Muscle layer of duodenum (tissue), 2 donors: ENCODE measurements around the gene TMIE.

Experiments
- H3K27ac ChIP-seq: one replicate; pipeline ENCODE4 v1.7.0; 2013; ENCODE audit warnings: mild to moderate bottlenecking, low read length
- H3K27me3 ChIP-seq: one replicate; pipeline ENCODE4 v1.7.0; 2013; ENCODE audit warnings: low read depth, mild to moderate bottlenecking, control low read depth, low read length
- H3K36me3 ChIP-seq, 2 donors: one replicate each; pipeline ENCODE4 v1.7.0; 2013; ENCODE audit warnings: low read length in 2 of 2, control low read depth in 1 of 2, mild to moderate bottlenecking in 1 of 2; ENCODE audit not compliant: insufficient read depth in 2 of 2, control insufficient read depth in 1 of 2
- H3K4me1 ChIP-seq, 2 donors: one replicate each; pipeline ENCODE4 v1.7.0; 2013; ENCODE audit warnings: low read length in 2 of 2, mild to moderate bottlenecking in 2 of 2, control low read depth in 1 of 2, moderate library complexity in 1 of 2; ENCODE audit not compliant: insufficient read depth in 2 of 2, control insufficient read depth in 1 of 2
- H3K4me3 ChIP-seq, 2 donors: one replicate each; pipeline ENCODE4 v1.7.0; 2013; ENCODE audit warnings: low read length in 2 of 2, low read depth in 1 of 2, mild to moderate bottlenecking in 1 of 2
- H3K9me3 ChIP-seq, 2 donors: one replicate each; pipeline ENCODE4 v1.7.0; 2013; ENCODE audit warnings: low read length in 2 of 2, control low read depth in 1 of 2, mild to moderate bottlenecking in 1 of 2; ENCODE audit not compliant: control insufficient read depth in 1 of 2
- donor health status: healthy.

The TMIE gene

GRCh38 chr3:46664188-46664970, 36.8 kb upstream of the TMIE start:
- Histone ChIP-seq H3K4me3 (no peak overlapping the region), H3K36me3 (no peaks in the 10 kb centered on the region), H3K9me3 (no peaks in the 10 kb centered on the region), H3K4me1 (peaks cover 0 to 16% of the 10 kb centered on the region in 2 donors), H3K27ac (no peak overlapping the region), H3K27me3 (no peaks in the 10 kb centered on the region)

GRCh38 chr3:46664971-46665762, 36.0 kb upstream of the TMIE start:
- Histone ChIP-seq H3K27me3 (no peaks in the 10 kb centered on the region), H3K4me1 (peaks cover 0 to 16% of the 10 kb centered on the region in 2 donors), H3K36me3 (no peaks in the 10 kb centered on the region), H3K4me3 (no peak overlapping the region), H3K27ac (no peak overlapping the region), H3K9me3 (no peaks in the 10 kb centered on the region)

DNA sequence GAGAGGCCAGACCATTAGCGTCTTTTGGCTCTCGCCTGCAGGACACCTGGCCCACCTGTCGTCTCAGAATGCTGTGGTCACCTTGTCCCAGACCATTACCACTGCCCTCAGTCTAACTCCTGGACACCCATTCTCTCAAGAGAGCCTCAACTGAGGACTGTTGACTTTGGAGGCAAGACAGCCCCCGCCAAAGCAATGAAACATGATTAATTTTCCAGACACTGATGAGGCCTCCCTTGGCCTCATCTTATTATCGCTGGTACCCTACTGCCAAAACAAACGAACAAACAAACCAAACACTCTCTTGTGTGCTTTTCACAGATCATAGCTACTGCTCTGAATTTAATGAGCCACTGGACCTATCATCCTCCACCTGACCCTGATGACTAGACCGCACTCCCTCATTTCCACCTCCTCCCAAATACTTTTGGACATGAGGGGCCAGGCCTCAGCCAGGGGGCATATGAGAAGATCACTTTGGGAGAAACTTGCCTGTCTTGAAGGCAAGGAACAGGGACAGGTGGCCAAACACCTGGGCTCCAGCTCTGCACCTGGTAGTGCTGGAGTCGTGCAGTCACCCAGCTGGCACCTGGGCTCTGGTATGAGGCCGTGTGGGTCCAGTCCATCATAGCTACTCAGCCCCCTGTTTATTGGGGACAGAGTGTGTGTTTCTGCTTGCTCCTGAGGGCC, 35.3 kb upstream of the TMIE start:
- Histone ChIP-seq H3K4me1 (peaks cover 0 to 16% of the 10 kb centered on the region in 2 donors), H3K27me3 (no peaks in the 10 kb centered on the region), H3K9me3 (no peaks in the 10 kb centered on the region), H3K4me3 (no peak overlapping the region), H3K36me3 (no peaks in the 10 kb centered on the region), H3K27ac (no peak overlapping the region)

GRCh38 chr3:46666453-46666845, 34.7 kb upstream of the TMIE start:
- Histone ChIP-seq H3K9me3 (no peaks in the 10 kb centered on the region), H3K4me3 (no peak overlapping the region), H3K4me1 (peaks cover 0 to 16% of the 10 kb centered on the region in 2 donors), H3K36me3 (no peaks in the 10 kb centered on the region), H3K27ac (no peak overlapping the region), H3K27me3 (no peaks in the 10 kb centered on the region)

DNA sequence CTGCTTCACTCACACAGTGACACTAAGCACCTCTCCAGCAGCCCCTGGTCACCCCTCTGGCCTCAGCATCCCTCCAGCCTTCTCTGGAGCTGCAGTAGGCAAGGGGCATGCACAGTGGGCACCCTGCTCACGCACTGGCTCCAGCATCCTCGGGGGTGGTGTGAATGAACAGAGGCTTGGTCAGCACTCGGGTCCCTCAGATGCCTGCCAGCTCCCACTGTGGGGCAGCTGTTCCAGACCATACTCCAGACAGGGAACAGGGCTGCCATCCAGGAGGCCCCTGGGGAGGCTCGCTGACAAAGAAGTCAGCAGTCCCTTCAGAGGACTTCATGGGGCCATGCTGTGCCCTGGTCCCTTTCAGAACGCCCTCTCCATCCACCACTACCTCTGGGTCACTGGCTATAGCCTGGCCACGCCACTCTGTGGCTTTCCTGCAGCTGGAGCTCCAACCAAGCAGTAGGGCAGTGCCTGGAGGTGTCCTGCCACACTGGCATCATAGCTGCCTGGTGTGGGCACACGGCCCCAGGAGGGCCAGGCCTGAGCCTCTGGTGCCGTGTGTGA, 34.1 kb upstream of the TMIE start:
- Histone ChIP-seq H3K27ac (no peak overlapping the region), H3K27me3 (no peaks in the 10 kb centered on the region), H3K4me1 (peaks cover 0 to 16% of the 10 kb centered on the region in 2 donors), H3K4me3 (no peak overlapping the region), H3K36me3 (no peaks in the 10 kb centered on the region), H3K9me3 (no peaks in the 10 kb centered on the region)

GRCh38 chr3:46667657-46668056, 33.5 kb upstream of the TMIE start:
- no peaks in the 10 kb centered on the region for H3K9me3 ChIP-seq

DNA sequence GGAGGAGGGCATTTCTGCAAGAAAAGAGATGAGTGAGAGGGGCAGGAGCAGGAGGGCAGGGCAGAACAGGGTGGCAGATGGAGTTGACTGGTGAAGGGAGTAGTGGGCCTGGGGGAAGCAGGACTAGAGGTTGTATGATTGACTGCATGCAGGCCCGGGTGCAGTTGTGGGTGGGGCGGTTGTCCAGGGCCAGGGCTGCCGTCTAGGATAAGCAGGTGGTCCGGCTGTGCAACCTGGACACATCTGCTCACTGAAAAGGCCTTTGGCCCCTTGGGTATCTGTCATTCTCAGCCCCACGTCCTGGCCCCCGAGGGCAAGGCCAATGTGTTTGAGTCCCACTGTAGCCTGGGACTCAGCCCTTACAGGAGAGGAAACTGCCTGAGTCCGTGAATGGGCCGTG, 33.1 kb upstream of the TMIE start:
- H3K4me1 ChIP-seq, result peaks cover 0 to 7% of the 10 kb centered on the region in 2 donors
- peaks cover 0 to under 1% of the 10 kb centered on the region in 2 donors for H3K36me3 ChIP-seq
- H3K9me3 ChIP-seq, result no peaks in the 10 kb centered on the region
- no peak overlapping the region for H3K27ac ChIP-seq
- H3K4me3 ChIP-seq, result no peak overlapping the region
- H3K27me3 ChIP-seq, result no peaks in the 10 kb centered on the region

More at GRCh38 chr3:46667657-46668056, 33.5 kb upstream of the TMIE start:
- Histone ChIP-seq H3K36me3 (no peaks in the 10 kb centered on the region), H3K4me1 (peaks cover 0 to 12% of the 10 kb centered on the region in 2 donors), H3K27ac (no peak overlapping the region), H3K4me3 (no peak overlapping the region), H3K27me3 (no peaks in the 10 kb centered on the region)

DNA sequence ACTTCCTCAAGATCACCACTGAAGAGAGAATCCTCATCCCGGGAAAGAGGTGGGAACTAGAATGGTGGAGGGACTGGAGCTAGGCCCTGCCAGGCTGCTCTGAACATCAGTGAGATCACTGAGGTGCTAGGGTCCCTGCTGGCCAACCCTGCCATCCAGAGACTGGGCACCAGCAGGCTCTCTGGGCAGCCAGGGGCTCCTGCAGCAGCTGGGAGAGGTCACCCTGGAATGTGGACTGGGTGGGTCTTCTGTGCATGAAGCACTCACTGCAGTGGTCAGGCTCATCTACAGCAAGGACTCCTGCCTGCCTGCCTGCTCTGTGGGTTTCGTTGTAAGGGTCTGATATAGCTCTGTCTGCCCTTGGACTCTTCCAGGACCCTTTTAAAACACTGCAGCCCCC, 32.6 kb upstream of the TMIE start:
- no peaks in the 10 kb centered on the region for H3K9me3 ChIP-seq
- no peak overlapping the region for H3K27ac ChIP-seq
- no peaks in the 10 kb centered on the region for H3K27me3 ChIP-seq
- peaks cover 0 to 3% of the 10 kb centered on the region in 2 donors for H3K36me3 ChIP-seq
- peaks cover 0 to 2% of the 10 kb centered on the region in 2 donors for H3K4me1 ChIP-seq
- no peak overlapping the region for H3K4me3 ChIP-seq

- Histone ChIP-seq H3K36me3 (peaks cover 3 to 7% of the 10 kb centered on the region in 2 donors), H3K27ac (no peak overlapping the region), H3K4me1 (no peaks in the 10 kb centered on the region), H3K4me3 (no peak overlapping the region), H3K9me3 (no peaks in the 10 kb centered on the region), H3K27me3 (no peaks in the 10 kb centered on the region)
These were observed 31.8 kb upstream of the TMIE start for GRCh38 chr3:46669191-46669999.

- Histone ChIP-seq H3K36me3 (peaks cover 3 to 9% of the 10 kb centered on the region in 2 donors), H3K4me1 (no peaks in the 10 kb centered on the region), H3K4me3 (no peak overlapping the region), H3K9me3 (no peaks in the 10 kb centered on the region), H3K27me3 (no peaks in the 10 kb centered on the region), H3K27ac (no peak overlapping the region)
These were observed 30.9 kb upstream of the TMIE start for GRCh38 chr3:46670000-46670890.
